ENCODE results near the gene CAMTA1.
"Not testable (repeated sequence)": the region's sequence is repeated elsewhere in the genome, so short reads cannot be mapped to it uniquely, and the experiment has no call there.

Gene CAMTA1

DNA sequence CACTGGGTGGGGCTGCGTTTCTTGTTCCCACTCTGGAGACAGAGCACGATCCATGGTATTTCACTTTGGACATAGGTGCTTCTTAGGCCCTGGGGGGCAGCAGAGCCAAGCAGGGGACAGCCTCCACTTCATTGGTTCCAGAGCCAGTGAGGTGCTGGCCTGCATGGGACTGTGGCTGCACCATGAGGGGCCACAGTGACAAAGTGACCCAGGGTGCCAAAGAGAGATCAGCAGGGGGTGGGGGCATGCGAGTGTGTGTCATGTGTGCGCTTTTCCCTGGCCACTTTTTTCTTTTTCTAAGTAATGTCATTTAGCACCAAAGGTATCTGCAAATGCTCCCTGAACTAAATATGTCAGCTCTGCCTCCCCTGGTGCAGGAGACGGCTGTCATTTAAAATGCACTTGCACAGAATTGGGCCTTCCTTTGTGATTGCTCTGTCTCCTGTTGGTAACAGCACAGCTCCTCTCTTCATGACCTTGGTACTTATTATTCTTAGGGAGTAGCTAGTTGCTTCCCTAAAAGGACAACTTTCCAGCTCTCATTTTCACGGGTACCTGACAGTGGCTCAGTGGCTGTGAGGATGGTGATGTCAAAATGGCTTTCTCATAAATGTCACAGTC is 910.4 kb downstream of the CAMTA1 start:
- DNase-seq: no peak

DNA sequence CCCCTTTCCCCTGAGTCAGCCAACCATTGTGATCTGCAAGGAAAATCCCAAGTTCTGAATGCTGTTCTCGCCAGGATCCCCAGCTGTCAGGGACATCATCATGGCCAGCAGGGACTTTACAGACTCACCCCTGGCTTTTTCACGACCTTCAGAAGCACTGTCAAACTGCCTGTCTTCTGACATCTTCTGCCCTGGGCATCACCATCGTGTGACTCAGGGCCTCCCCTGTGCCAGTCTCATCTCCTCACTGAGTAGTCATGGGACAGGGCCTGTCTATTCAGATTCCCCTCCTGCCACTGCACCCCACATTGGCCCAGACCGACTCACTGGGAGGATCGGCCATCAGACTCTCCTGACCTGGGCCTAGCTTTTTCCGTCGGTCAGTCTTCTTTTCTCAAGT is 913.4 kb downstream of the CAMTA1 start:
- no peak for DNase-seq

DNA sequence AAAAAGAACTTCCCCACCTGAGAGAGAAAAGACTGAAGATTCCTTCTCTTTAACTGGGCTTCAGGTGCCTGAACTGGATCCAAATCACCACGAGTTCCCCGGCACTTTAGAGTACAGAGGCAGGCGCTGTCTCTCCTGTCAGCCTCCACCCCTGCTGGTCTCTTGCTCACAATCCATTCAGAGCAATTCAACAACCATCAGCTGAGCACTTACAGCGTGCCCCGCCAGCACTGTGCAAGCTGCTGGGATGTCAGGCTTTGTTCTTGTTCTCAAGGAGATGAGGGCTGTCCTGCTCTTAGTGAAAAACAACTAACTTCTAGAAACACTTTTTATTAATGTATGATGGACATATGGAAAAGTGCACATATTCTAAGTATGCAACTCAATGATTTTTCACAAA is 917.1 kb downstream of the CAMTA1 start:
- DNase-seq: no peak

DNA sequence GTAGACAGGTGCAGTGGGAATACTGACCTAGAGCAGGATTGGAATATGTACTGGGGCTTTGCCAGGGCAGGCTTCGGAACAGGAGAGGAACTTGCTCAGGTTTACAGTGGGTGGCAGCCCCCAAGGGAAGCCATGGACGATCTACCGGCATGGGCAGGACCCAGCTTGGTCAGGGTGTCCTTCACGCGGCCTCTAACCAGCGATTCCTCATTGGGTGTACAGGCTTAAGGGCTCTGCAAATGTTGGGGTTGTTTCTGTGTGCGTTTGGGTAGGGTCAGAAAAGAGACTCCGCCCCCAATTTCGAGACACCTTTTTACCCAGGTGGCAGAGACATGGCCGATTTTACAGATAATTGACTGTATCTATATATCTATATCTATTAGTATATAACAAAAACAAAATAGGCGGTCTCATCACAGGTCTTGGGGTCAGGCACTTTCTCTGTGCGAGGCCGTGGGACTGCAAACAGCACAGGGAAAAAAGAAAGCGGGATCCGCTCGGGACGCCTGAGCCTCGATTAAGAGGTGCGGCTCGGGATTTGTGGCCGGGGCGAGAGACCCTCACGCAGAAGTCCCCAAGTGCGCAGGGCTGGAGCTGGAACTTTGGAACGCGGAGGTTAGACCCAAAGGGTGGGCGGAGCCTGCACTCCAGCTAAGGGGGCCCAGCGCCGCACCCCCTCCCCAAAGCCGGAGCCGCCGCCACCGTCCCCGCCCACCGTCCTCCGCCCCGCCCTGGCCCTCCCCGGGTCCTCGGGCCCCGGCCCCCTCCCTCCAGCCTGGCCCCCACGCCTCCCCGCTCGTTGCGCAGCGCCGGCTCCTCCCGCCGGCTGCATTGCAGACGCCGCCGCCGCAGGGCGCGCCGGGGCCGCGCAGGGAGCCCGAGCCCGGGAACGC is 918.3 kb downstream of the CAMTA1 start:
- peak; percentile 26 for DNase-seq

DNA sequence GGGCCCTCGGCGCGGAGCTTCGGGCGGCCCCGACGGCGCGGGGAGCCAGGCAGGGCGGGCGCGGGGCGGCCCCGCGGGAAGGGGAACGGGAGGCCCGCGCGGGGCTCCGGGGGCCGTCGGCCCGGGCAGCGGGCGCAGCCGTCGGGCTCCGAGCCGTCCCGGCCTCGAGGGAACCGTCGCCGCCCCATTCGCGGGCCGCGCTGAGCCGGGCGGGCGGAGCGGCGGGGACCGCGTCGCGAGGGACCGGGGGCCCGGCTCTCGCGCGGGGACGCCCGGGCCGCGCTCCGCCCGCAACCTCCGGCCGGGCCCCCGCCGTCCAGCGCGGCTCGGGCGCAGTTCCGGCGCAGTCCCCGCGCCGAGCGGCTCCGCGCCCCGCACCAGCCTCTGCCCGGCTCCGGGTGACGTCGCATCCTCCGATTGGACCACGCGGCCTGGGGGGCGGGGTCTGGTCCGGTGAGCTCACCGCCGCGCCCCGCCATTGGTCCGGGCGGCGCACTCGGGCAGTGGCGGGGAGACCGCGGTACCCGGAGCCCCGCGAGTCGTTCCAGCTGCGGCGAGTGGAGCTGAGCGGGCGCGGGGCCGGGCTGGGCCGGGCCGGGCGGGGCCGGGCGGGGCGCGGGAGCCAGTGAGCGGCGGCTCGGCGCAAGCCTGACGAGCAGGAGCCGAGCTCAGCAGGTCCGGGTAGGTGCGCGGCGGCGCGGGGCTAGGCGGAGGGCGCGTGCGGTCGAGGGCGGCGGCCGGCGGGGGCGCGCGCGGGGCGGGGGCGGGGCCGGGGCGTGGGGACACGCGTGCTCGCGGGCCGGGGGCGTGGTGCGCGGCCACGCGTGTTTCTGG is 919.2 kb downstream of the CAMTA1 start:
- DNase-seq: peak; percentile 86

DNA sequence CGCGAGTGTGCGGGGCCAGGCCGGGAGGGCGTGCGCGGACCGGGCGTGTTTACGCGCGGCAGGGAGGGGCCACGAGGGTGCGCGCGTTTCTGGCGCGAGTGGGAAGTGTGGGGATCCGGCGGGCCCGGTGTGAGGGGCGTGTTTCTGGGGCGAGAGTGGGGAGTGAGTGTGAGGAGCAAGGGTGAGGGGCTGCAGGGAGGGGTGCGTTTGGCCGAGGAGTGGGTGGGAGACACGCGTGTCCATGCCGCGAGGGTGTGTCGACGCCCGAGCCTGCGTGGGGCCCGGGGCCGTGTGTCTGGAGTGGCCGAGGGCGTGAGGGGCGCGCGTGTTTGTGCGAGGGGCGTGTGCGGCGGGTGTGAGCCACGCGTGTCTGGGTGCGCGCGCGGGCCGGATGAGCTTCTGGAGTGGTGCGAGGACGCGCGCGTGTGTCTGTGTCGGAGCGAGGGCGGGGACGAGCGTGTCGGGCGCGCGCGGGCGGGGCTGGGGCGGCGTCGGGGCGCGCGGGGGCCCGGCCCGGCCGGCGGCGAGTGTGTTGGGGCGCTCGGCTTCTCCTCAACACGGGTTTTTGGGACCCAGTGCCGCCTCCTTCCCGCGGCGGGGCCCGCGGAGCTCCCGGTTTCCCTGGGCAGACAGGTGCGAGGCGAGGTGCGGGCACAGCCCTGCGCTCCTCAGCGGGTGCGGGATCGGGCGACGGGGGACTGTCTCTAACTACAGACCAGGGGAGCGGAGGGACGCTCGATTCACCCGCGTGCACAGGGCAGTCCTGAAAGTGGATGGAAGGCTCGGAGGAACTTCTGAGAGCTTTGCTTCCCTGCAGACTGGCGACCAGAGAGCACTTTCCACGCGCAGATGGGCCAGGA is 920.0 kb downstream of the CAMTA1 start:
- DNase-seq: peak; percentile 38

DNA sequence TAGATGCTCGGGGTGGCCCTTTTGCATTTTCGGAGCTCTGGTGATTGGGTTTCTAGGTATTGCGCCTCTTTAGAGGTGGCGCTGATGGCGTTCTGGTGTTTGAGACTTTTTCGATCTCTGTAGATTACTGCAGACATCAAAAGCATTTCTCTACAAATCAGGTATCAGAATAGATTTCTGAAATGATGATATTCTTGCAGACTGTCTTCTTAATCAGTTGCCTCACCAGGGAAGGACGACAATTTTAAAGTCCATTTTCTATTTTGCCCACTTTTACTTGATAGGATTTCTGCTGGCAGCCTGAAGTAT is 920.6 kb downstream of the CAMTA1 start:
- DNase-seq: no peak

DNA sequence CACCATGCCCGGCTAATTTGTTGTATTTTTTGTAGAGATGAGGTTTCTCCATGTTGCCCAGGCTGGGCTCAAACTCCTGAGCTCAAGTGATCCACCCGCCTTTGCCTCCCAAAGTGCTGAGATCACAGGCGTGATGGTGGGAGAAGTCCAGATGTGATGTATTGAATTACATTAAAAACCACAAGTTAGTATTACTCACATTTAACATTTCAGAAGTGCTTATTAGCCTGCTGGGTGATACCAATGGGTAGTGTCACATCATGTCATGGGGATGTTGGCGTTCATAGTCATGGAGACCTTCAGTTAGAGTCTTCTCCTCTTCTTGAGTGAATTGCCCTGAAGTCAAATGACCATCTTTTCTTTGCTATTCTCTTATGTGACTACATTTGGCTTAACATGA is 922.3 kb downstream of the CAMTA1 start:
- DNase-seq: no peak

DNA sequence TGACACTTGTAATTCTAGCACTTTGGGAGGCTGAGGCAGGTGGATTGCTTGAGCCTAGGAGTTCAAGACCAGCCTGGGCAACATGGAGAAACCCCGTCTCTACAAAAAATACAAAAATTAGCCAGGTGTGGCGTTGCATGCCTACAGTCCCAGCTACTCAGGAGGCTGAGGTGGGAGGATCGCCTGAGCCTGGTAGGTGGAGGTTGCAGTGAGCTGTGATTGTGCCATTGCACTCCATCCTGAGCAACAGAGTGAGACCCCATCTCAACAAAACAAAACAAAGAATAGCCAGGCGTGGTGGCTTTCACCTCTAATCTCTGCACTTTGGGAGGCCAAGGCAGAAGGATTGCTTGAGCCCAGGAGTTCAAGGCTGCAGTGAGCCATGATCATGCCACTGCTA is 922.8 kb downstream of the CAMTA1 start:
- not testable (repeated sequence) for DNase-seq

DNA sequence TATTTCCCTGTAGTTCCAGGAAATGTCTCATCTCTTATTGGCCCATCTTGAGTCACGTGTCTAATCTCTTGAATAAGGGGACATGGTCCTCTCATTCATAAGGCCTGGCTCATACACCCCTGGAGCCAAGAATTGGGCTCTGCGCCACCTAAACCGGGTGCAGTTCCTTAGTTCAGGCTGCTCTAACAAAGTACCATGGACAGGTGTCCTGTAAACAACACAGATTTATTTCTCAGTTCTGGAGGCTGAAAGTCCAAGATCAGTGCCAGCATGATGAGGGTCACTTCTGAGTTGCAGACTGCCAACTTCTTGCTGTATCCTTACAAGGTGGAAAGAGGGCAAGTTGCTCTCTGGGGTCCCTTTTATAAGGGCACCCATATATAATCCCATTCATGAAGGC is 925.6 kb downstream of the CAMTA1 start:
- no peak for DNase-seq

DNA sequence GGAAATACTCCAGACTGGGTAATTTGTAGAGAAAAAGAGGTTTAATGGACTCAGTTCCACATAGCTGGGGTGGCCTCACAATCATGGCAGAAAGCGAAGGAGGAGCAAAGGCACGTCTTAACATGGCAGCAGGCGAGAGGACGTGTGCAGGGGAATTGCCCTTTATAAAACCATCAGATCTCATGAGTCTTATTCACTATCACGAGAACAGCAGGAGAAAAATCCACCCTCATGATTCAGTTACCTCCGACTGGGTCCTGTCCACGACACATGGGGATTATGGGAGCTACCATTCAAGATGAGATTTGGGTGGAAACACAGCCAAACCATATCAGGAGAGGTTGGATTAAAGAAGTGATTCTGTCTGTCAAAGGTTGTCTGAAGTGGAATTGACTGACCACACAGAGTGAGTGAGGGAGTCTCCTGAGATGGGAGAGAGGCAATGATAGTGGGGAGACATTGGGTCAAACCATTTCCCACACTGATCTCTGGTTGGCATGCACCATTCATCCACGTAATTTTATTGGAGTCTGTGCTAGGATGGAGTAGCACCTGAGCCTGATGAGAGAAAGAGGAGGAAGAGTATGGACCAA is 927.6 kb downstream of the CAMTA1 start:
- no peak for DNase-seq

DNA sequence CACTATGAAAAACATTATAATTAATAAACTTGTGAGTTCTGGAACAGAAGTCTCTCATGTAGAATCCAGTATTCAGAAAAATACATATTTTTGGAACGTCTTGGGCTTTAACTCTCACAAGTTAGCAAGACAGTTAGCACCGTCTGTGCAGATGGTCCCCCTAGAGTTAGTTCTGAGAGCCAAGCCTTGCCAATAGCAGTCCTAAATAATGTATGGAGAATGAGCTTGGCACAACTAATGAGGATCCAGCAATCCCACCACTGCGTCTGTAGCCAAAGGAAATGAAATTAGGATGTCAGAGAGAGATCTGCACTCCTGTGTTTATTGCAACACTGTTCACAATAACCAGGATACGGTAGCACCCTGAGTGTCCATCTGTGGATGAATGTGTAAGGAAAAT is 931.3 kb downstream of the CAMTA1 start:
- DNase-seq: no peak

DNA sequence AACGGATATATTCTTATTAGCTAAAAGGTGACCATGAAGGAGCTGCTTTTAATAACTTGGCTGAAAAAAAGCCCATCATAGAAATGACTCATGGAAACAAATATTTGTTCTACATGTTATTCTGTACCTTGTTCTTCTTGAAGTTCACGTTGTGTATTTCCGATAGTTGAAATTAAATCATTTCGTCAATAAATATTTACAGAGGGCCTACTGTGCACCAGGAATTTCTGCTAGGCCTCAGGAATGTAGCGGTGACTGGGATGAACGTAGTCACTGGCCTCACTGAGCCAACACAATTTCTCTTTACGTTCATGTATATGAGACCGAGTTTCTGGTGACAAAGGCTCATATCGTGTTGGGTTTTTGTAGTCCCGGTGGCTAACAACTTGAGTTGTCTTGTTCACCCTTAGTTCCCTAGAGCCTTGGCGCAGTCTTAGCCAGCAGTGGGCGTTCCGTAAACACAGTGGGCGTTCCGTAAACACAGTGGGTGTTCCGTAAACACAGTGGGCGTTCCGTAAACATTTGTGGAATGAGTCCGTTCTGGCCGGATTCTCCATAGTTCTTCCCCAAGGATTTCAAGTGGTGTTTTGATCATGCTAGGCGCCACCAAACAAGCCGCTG is 932.6 kb downstream of the CAMTA1 start:
- no peak for DNase-seq

DNA sequence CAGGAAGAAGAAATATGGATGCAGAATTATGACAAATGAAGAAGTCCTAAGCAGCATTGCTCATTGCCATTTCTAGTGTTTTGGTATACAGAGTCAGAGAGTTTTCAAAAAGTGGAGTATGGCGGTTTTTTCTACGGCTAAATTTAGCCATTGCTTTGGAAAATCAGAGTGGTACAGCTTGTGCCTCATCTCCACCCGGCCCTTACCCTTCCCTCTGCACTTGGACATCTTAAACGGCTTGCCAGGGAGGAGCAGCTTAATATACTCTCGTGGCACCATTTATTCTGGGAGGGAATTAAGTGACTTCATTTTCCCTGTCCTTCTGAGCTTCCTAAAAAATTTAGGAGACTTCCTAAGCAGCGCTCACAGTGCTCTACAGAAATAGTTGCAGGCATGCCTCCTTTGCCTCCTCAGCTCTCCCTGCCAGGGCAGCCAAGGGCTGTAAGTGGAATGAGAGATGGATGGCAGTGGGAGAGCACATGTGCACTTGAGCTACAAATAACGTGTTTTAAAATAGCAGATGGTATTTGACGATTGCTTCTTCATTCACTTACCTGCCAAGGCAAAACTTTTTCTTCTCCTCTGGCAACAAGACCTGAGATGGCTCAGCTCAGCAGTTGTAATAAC is 934.3 kb downstream of the CAMTA1 start:
- no peak for DNase-seq

DNA sequence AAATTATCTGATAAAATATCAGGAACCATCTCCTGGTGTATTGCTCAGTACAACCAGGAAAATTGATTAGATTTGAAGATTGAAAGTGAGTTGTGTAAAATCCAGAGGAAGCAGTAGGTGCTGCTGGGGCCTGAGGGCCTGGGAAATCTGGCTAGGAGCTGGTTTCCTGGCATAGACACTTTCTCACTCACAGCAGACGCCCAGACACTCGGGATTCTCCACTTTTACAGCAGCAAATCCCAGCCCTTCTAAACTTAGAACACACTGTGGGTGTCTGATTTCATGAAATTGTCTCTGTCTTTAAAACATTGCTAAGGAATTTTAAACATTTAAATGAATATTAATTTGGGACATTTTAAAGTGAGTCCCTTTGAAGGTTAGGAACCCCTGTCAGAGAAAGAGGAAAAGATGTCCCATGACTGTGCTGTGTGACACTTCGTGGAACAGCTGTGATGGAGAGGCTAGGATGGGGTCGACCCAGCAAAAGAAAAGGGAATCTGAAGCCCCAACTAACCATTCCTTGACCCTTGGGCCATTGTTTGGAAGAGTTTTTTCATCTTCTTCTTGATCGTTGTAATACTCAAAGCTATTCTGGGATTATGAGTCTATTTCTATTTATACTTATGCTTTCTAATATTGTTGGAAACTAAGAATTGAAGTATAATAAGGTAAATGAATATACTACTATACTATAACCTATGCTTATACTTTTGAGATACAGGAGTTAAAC is 936.9 kb downstream of the CAMTA1 start:
- DNase-seq: no peak

DNA sequence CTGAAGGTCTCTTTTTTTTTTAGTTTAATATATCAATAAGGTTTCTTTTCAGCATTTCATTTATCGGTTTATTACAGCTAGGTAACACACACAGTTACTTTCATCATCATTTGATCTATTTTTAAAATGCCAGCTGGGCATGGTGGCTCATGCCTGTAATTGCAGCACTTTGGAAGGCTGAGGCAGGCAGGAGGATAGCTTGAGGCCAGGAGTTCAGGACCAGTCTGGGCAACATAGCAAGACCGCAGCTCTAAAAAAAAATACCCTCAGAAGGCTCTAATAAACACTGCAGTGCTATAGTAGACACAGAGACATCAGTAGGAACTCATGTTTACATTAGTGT is 937.4 kb downstream of the CAMTA1 start:
- no peak for DNase-seq

DNA sequence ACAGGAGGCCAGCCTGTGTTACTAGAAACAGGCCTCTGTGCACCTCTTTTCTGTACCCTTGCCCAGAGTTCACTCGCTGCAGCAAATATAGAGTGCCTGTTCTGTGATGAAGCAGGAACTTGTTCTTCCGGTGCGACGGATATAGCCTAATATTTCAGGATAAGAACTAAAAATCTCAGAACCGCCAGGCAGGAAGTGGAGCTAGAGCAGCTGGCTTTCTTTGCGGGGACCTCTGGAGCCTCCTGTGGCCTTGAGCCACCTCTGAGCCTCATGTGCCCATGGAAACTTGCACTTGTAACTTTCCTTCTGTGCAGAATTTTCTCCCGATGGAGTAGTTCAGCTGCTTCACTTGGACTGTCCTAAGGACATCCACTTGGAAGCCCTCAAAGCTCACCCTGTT is 941.4 kb downstream of the CAMTA1 start:
- DNase-seq: no peak

DNA sequence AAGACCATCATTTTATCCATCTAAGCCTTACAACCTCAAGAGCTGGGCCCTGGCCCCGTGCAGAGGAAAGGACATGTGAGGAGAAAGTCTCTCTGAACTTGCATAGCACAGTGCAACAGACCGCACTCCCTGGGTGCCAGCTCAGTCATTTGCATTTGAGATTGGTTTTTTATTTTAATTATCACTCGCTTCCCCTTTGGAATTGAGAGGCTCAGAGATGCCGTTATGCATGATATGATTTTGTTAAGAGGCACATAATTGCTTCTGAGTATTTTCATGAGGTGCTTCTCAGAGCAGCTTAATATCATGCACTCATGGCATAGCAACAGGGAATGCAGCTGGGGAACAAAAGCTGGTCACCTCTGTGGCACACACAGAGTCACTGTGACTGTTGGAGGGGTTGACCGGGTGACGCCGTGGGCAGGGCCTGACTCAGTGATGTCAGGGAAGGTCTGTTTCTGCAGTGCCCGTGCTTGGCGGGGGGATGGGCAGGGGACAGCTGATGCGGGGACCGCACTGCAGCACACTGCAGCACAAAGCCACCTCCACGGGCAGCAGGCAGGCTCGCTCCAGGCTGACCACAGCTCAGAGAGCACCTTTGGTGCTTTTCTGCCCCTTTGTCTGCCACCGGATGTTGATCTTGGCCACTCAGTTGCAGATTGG is 942.7 kb downstream of the CAMTA1 start:
- DNase-seq: no peak

DNA sequence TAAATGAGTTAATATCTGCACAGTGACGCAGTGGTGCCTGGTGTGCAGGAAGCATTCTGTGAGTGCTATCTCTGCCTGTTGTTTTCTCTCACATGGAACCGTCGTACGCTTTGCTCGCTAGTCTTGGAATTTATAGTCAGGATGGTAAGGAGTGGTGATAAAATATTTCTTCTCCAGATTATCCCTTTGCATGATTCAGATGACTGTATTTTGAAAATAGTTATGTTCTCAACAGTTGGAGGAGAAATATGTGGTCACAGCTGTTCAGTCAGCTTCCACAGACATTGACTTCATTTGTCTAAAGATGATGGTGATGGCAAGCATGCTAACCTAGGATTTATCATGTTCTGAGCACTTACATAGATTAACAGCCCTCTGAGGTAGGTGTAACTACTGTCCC is 944.5 kb downstream of the CAMTA1 start:
- DNase-seq: no peak

DNA sequence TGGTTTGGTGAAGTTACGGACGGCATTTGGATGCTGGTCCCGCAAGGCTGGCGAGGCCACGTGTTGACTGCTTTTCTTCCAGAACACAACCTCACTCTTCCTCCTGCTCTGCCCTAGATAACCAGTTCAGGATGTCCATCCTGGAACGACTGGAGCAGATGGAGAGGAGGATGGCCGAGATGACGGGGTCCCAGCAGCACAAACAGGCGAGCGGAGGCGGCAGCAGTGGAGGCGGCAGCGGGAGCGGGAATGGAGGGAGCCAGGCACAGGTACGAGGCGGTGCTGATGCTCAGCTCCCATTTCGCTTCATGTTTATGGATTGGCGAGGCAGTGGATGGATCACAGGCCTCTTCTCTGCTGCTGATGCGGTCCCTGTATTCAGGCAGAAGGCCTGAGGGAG is 947.1 kb downstream of the CAMTA1 start:
- DNase-seq: no peak

All from T-helper 9 cell (primary cell).